ENCODE data around the gene RANGRF.
"Not testable (repeated sequence)": the region's sequence is repeated elsewhere in the genome, so short reads cannot be mapped to it uniquely, and the experiment has no call there.

RANGRF gene, protein sequence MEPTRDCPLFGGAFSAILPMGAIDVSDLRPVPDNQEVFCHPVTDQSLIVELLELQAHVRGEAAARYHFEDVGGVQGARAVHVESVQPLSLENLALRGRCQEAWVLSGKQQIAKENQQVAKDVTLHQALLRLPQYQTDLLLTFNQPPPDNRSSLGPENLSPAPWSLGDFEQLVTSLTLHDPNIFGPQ

DNA sequence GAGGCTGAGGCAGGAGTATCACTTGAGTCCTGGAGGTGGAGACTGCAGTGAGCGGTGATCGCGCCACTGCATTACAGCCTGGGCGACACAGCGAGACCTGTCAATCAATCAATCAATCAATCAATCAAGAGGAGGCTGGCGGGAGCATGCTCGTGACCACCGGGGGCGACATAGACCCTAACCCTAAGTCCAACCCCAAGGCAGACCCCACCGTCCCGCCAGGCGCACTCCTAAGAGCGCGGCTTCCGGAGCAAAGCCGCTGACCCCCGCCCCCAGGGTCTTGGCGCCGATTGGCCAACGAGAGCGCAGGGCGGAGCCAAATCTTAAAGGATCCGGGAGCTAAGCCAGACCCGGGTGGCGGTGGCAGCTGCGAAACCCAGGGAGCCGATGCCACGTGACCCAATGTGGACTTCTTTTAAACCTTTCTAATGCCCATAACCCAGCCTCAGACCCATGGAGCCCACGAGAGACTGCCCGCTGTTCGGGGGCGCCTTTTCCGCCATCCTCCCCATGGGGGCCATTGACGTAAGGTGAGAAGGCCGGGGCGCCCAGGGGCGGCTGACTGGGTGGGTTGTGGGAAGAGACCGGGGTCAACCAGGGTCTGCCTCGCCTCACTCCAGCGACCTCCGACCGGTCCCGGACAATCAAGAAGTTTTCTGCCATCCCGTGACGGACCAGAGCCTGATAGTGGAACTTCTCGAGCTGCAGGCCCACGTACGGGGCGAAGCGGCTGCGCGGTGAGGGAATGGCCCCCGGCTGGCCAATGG, at the start of gene RANGRF:
Gene RANGRF, plus strand, starts transcription at position 335 of the 767 bp plus-strand sequence. Its CDS starts 119 bp downstream, at position 454.
- peak; percentile 90 for DNase-seq (ENCODE audit: low spot score)

DNA sequence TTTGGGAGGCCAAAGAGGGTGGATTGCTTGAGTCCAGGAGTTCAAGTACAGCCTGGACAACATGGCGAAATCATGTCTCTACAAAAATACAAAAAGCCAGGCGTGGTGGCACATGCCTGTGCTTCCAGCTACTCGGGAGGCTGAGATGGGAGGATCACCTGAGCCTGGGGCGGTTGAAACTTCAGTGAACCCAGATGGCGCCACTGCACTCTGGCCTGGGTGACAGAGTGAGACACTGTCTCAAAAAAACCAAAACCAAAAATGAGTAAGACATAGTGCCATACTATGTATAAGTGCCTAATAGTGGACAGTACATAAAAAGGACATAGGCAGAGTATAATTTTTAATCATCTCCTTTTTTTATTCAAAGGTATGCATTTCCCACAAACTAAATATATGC, 44.6 kb upstream of the RANGRF start:
- DNase-seq (ENCODE audit: low spot score) = no peak

DNA sequence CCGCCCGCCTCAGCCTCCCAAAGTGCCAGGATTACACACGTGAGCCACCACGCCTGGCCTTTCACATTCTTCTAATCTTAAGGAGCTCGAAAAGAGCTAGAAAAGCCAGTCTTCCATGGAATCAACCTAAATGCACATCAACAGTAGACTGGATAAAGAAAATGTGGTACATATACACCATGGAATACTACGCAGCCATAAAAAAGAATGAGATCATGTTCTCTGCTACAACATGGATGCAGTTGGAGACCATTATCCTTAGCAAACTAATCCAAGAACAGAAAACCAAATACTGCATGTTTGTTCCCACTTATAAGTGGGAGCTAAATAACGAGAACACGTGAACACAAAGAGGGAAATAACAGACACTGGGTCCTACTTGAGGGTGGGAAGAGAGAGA, 43.7 kb upstream of the RANGRF start:
- DNase-seq (ENCODE audit: low spot score) = no peak

DNA sequence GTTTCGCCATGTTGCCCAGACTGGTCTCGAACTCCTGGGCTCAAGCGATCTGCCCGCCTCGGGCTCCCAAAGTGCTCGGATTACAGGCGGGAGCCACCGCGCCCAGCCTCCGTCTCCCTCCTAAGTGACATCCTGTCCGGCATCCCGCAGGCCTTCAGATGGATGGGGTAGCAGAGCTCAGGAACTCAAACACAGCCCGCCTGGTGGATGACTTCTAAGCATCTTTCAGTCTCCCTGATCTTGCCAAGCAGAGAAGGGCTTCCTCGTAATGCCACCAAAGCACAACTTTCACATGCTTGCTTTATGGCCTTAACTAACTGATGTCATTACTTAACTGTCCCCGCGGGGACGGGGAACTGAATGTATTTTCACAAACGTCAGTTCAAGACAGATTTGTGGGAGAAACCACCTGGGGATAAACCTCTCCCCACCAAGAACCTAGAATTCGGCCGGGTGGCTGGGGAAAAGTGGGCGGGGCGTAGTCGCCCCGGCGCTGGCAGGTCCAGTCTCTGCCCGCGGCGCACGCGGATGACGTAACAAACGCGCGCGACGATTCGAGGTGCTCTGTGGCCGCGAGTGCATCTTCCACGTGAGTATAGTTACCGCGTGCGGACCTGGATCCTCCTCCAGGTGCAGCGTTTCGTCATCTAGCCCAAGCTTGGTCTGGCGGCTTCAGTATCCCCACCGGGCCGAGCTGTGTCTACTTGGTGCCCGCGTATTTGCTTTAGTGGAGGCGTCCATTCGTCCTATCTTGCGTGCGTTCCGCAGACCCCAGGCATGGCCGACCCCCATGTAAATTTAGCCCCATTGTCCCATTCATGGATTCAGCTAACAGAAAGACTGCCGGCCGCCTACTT, 39.5 kb upstream of the RANGRF start, which contains the start of gene PFAS:
Gene PFAS, plus strand, starts transcription at position 539 of the 857 bp plus-strand sequence. CDS start 4,649 bp downstream, outside the sequence.
- peak; percentile 92 for DNase-seq (ENCODE audit: low spot score)

DNA sequence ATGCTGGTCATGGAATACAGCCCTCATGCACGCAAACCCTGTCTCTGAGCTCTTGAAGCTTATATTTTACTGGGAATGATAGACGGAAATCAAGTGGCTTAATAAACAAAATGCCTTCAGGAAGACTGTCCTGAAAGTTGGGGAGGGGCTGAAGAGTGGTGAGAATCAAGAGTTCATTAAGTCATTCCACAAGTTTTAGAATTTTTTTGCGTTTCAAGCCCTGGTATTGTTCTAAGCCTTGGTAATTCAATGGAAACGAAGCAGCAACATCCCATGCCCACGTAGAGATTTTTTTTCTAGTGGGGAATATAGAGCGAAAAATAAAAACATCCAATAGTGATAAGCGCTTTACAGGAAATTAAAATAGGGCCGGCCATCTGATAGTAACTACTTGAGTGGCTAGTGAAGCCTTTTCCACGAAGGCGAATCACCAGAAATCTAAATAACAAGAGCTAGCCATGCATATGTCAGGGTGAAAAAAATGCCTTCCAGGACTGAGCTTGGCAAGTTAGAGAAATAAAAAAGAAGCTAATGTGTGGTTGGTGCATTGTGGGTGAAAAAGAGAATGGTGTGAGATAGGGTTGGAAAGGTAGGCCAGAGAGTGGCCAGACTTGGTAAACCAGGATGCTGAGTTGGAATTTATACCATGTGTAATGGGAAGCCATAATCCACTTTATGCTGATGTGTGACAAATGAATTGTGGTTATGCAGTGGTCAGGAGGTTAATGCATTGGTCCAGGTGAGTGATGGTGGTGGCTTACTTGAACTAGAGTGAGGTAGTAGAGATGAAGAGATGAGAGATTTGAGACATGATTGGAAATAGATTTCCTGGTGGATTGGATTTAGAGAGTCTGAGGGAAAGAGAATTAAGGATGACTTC, 38.6 kb upstream of the RANGRF start:
- no peak for DNase-seq (ENCODE audit: low spot score)

DNA sequence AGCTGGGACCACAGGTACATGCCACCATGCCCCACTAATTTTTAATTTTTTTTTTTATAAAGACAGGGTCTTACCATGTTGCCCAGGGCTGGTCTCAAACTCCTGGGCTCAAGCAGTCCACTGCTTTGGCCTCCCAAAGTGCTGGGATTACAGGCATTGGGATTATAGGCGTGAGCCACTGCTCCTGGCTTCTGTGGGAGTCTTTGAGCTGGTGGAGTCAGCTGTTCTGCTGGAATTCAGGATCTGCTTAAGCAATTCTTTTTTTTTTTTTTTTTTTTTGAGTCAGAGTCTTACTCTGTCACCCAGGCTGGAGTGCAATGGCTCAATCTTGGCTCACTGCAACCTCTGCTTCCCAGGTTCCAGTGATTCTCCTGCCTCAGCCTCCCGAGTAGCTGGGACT, 37.1 kb upstream of the RANGRF start:
- not testable (repeated sequence) for DNase-seq (ENCODE audit: low spot score)

DNA sequence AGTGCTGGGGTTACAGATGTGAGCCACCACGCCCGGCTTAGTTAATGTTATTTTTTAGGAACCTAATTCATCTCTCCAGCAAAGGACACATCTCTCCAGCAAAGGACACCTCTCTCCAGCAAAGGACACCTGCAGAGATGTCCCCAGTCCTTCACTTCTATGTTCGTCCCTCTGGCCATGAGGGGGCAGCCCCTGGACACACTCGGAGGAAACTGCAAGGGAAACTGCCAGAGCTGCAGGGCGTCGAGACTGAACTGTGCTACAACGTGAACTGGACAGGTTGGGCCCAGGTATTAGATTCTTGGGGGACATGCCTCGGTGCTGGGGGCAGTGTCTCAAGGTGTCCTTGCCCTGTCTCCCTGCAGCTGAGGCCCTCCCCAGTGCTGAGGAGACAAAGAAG, 34.7 kb upstream of the RANGRF start:
- peak; percentile 17 for DNase-seq (ENCODE audit: low spot score)

DNA sequence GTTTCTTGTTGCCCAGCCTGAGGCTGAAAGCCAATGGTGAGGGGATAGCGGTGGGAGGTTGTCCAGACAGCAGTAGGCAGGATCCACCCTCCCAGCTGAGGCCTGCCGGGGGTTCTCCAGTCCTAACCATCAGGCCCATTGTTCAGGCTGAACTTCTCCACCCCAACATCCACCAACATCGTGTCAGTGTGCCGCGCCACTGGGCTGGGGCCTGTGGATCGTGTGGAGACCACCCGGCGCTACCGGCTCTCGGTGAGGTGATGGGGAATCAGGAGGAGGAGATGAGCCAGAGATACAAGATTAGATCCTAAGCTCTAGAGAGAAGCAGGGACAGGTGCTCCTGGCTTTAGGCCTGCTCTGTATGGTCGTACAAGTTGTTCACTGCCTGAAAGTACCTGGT, 33.6 kb upstream of the RANGRF start:
- DNase-seq (ENCODE audit: low spot score) = no peak

DNA sequence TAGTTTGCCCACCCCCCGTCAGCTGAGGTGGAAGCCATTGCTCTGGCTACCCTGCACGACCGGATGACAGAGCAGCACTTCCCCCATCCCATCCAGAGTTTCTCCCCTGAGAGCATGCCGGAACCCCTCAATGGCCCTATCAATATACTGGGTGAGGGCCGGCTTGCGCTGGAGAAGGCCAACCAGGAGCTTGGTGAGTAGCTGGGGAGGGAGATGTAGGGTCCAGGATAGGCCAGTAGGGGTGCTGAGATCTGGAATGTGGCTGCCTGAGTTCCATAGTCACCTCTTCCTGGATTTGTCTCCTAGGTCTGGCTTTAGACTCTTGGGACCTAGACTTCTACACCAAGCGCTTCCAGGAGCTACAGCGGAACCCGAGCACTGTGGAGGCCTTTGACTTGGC, 33.0 kb upstream of the RANGRF start:
- no peak for DNase-seq (ENCODE audit: low spot score)

DNA sequence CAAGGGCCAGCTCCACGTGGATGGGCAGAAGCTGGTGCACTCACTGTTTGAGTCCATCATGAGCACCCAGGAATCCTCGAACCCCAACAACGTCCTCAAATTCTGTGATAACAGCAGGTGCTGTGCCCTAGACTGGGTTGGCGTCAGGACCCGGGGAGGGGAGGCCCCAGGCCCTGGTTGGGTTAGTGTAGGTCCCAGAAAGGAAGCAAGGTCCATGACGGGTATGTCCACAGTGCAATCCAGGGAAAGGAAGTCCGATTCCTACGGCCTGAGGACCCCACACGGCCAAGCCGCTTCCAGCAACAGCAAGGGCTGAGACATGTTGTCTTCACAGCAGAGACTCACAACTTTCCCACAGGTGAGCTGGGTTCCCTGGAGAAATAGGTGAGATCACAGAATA, 32.2 kb upstream of the RANGRF start:
- no peak for DNase-seq (ENCODE audit: low spot score)

DNA sequence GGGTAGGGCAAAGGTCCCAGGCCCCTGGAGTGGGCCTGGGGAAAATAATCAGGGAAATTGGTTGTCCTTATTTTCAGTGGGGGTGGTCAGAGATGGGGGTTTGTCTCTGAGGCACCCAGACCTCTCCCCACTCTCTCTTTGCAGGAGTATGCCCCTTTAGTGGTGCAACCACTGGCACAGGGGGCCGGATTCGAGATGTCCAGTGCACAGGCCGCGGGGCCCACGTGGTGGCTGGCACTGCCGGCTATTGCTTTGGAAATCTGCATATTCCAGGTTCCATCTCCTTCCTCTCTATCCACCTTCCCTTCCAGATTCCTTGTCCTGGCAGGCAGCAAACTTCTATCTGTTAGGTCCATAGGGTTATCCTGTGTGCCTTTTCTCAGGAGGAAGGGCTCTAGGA, 31.8 kb upstream of the RANGRF start:
- no peak for DNase-seq (ENCODE audit: low spot score)

DNA sequence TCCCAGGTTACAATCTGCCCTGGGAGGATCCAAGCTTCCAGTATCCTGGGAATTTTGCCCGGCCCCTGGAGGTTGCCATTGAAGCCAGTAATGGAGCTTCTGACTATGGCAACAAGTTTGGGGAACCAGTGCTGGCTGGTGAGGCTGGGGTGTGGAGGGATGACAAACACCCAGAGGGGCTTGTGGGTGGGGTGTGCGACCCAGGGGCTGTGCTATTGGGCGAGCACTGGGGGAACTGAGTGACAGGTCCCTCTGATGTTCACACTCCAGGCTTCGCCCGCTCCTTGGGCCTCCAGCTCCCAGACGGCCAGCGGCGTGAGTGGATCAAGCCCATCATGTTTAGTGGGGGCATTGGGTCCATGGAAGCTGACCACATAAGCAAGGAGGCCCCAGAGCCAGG, 30.7 kb upstream of the RANGRF start:
- DNase-seq (ENCODE audit: low spot score) = no peak

DNA sequence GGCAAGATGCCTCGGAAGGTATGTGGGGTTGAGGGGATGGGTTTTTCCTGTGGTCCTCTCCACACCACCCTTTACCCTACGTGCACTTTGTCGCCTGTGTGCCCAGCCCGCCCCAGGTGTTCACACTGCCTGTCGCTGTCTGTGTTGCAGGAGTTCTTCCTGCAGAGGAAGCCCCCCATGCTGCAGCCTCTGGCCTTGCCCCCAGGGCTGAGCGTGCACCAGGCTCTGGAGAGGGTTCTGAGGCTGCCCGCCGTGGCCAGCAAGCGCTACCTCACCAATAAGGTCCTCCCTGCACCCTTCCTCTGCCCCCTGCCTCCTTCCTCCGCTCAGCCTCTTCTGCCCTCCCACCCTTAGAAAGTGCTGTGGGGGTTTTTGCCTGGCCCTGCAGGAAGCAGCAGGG, 24.1 kb upstream of the RANGRF start:
- DNase-seq (ENCODE audit: low spot score) = no peak

DNA sequence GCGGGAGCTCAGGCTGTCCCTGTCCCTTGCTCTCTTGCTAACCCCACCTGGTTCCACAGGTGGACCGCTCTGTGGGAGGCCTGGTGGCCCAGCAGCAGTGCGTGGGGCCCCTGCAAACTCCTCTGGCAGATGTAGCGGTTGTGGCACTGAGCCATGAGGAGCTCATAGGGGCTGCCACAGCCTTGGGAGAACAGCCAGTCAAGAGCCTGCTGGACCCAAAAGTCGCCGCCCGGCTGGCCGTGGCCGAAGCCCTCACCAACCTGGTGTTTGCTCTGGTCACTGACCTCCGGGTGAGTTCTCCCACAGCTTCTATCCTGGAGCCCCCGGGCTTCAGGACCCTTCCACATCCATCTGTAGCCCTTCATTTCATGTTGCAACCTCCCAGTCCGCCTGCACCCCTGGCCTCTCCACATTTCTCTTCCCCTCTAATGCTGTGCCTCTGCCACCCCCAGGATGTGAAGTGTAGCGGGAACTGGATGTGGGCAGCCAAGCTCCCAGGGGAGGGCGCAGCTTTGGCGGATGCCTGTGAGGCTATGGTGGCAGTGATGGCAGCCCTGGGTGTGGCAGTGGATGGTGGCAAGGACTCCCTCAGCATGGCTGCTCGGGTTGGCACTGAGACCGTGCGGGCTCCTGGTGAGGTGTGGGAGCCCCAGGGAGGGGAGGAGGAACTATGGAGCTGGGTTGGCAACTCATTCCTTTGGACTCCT, 23.5 kb upstream of the RANGRF start:
- DNase-seq (ENCODE audit: low spot score) = no peak

DNA sequence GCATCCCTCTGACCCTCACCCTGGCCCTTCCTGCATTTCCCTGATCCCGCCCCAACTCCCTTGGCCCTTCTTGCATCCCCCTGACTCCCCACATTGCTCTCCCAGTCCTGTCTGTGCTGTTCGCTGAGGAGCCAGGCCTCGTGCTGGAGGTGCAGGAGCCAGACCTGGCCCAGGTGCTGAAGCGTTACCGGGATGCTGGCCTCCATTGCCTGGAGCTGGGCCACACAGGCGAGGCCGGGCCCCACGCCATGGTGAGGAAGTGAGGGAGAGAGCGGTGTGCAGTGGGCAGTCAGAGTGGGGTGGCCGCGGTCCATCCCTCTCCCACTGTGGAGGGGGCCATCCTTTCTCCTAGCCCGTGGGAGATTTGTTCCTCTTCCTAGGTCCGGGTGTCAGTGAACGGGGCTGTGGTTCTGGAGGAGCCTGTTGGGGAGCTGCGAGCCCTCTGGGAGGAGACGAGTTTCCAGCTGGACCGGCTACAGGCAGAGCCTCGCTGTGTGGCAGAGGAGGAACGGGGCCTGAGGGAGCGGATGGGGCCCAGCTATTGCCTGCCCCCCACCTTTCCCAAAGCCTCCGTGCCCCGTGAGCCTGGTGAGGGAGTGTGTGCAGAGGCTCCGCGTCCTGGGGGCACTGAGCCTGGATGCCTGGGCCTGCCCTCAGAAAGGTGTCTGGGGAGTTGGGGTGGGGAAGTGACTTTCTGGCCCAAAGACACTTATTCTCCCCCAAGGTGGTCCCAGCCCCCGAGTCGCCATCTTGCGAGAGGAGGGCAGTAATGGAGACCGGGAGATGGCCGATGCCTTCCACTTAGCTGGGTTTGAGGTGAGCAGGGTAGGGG, 21.6 kb upstream of the RANGRF start:
- no peak for DNase-seq (ENCODE audit: low spot score)

DNA sequence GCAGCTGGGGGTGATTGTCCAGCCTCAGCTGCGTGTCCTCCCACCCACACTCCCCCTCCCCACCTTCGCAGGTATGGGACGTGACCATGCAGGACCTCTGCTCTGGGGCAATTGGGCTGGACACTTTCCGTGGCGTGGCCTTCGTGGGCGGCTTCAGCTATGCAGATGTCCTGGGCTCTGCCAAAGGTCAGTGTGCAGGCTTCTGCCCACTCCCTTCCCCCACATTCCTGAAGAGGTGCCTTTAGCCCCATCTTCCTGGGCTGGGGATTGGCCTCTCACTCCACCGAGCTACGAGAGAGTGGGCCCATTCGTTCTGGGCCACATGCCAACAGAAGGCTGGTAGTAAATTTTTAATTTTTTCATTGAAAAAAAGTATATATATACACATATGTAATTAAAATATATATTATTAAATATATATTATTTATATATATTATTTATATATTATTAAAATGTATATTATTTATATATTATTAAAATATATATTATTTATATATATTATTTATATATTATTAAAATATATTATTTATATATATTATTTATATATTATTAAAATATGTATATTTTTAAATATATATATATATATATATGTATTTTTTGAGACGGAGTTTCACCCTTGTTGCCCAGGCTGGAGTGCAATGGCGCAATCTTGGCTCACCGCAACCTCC, 20.9 kb upstream of the RANGRF start:
- DNase-seq (ENCODE audit: low spot score) = no peak

DNA sequence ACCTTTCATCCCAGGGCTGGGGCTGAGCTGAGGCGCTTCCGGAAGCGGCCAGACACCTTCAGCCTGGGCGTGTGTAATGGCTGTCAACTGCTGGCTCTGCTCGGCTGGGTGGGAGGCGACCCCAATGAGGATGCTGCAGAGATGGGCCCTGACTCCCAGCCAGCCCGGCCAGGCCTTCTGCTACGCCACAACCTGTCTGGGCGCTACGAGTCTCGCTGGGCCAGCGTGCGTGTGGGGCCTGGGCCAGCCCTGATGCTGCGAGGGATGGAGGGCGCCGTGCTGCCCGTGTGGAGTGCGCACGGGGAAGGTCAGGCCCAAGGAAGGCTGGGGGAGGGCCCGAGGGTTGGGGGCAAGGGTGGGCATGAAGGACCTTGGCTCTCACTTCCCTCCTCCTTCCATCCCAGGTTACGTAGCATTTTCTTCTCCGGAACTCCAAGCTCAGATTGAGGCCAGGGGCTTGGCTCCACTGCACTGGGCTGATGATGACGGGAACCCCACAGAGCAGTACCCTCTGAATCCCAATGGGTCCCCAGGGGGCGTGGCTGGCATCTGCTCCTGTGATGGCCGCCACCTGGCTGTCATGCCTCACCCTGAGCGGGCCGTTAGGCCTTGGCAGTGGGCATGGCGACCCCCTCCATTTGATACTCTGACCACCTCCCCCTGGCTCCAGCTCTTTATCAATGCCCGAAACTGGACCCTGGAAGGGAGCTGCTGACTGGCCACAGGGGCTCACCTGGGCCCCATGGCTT, 19.7 kb upstream of the RANGRF start:
- no peak for DNase-seq (ENCODE audit: low spot score)

DNA sequence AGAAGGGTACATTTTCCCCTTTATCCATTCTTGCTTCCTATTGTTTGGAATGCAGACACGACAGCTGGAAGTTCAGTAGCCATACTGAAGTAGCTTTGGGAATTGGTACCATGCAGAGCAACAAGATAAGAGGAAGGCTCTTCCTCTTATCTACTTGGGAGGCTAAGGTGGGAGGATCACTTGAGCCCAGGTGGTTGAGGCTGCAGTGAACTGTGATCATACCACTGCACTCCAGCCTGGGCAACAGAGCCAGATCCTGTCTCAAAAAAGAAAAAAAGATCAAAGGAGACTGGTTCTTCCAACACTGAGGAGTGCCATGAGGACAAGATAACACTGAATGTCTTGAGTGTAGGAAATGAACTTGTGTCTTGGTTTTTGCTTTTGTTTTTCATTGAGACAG, 16.0 kb upstream of the RANGRF start:
- DNase-seq (ENCODE audit: low spot score) = no peak

DNA sequence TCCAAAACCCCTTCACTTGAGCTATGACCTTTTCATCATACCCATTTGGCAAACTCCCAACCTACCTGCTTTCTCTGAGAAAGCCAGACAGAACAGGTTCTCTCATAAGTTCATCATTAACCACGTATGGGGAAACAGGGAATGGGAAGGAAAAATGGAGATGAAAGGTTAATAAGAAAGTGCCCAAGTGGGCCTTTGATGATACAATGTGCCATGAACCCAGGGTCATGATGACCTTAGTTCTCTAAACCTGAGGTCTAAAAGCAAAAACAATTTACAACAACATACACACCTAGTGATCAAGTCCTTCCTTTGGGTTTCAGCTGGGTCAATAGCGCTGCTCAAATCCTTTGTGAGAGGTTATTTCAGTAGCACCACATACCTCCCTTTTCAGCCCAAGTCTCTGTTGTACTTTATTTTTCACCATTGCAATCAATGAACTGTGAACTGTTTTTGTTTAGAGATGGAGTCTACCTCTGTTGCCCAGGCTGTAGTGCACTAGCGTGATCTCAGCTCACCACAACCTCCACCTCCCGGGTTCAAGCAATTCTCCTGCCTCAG, 14.5 kb upstream of the RANGRF start:
- DNase-seq (ENCODE audit: low spot score) = no peak
